Mesenchymal stem cell (in vitro differentiated cells and primary cell): ENCODE measurements around the gene RCN1.

Experiments used
- DNase-seq: peaks from one replicate; pipeline ENCODE4 v3.0.0-alpha.2; 2013
- H2AFZ ChIP-seq: one replicate; pipeline ENCODE4 v1.6.1; 2013; ENCODE audit warnings: low read depth, mild to moderate bottlenecking, control low read depth, inconsistent platforms, low read length, moderate library complexity
- H2AK5ac ChIP-seq: 2 replicates; pipeline ENCODE4 v1.6.1; 2013; ENCODE audit warnings: low read length, moderate library complexity, mild to moderate bottlenecking, inconsistent platforms; ENCODE audit not compliant: severe bottlenecking
- H2BK120ac ChIP-seq: one replicate; pipeline ENCODE4 v1.6.1; 2013; ENCODE audit warnings: low read depth, mild to moderate bottlenecking, inconsistent platforms, low read length, moderate library complexity
- H2BK12ac ChIP-seq, 2 experiments: one replicate each; pipeline ENCODE4 v1.6.1; 2013; ENCODE audit warnings: inconsistent platforms in 2 of 2, low read length in 2 of 2, mild to moderate bottlenecking in 2 of 2, moderate library complexity in 2 of 2, control low read depth in 1 of 2
- H2BK15ac ChIP-seq: one replicate; pipeline ENCODE4 v1.6.1; 2013; ENCODE audit warnings: mild to moderate bottlenecking, low read depth, inconsistent platforms; ENCODE audit not compliant: poor library complexity, severe bottlenecking
- H2BK5ac ChIP-seq: 2 replicates; pipeline ENCODE4 v1.6.1; 2013; ENCODE audit warnings: low read depth, mild to moderate bottlenecking, low read length, control low read depth, inconsistent platforms; ENCODE audit not compliant: poor library complexity, severe bottlenecking
- H3K14ac ChIP-seq, 2 experiments: one replicate each; pipeline ENCODE4 v1.6.1; 2013; ENCODE audit warnings: inconsistent platforms in 2 of 2, low read length in 2 of 2, control low read depth in 1 of 2, mild to moderate bottlenecking in 1 of 2, moderate library complexity in 1 of 2
- H3K18ac ChIP-seq, 2 experiments: one replicate each; pipeline ENCODE4 v1.6.1; 2013; ENCODE audit warnings: inconsistent platforms in 2 of 2, low read length in 2 of 2, control low read depth in 1 of 2, low read depth in 1 of 2, mild to moderate bottlenecking in 1 of 2
- H3K23ac ChIP-seq, 2 experiments: one replicate each; pipeline ENCODE4 v1.6.1; 2013; ENCODE audit warnings: inconsistent platforms in 2 of 2, low read length in 2 of 2, mild to moderate bottlenecking in 2 of 2, moderate library complexity in 2 of 2, control low read depth in 1 of 2
- H3K27ac ChIP-seq: 2 replicates; pipeline ENCODE4 v1.5.1; 2013; ENCODE audit warnings: mild to moderate bottlenecking, moderate library complexity, low read length, control low read depth, inconsistent platforms; ENCODE audit not compliant: poor library complexity, severe bottlenecking
- H3K27me3 ChIP-seq, 2 experiments: 2 replicates each; pipeline versions ENCODE4 v1.6.1 to v1.7.0; 2013; ENCODE audit warnings: low read length in 2 of 2, mild to moderate bottlenecking in 2 of 2, moderate library complexity in 2 of 2, control low read depth in 1 of 2, inconsistent platforms in 1 of 2; ENCODE audit not compliant: control insufficient read depth in 1 of 2, insufficient read depth in 1 of 2
- H3K36me3 ChIP-seq, 2 experiments: 2 replicates each; pipeline versions ENCODE4 v1.6.1 to v1.7.0; 2013; ENCODE audit warnings: low read length in 2 of 2, control low read depth in 1 of 2, inconsistent platforms in 1 of 2, low read depth in 1 of 2, mild to moderate bottlenecking in 1 of 2; ENCODE audit not compliant: insufficient read depth in 2 of 2, control insufficient read depth in 1 of 2
- H3K4ac ChIP-seq, 2 experiments: one replicate each; pipeline ENCODE4 v1.6.1; 2013; ENCODE audit warnings: inconsistent platforms in 2 of 2, low read length in 2 of 2, mild to moderate bottlenecking in 2 of 2, moderate library complexity in 2 of 2, control low read depth in 1 of 2, low read depth in 1 of 2
- H3K4me1 ChIP-seq: 2 replicates; pipeline ENCODE4 v1.6.1; 2013; ENCODE audit warnings: low read depth, low read length, control low read depth; ENCODE audit not compliant: control insufficient read depth, insufficient read depth
- H3K4me2 ChIP-seq: 2 replicates; pipeline ENCODE4 v1.6.1; 2013; ENCODE audit warnings: low read length, mild to moderate bottlenecking, inconsistent platforms; ENCODE audit not compliant: poor library complexity, severe bottlenecking
- H3K4me3 ChIP-seq, 2 experiments: 2 replicates each; pipeline versions ENCODE4 v1.5.1 to v1.7.0; 2013; ENCODE audit warnings: low read length in 2 of 2, mild to moderate bottlenecking in 2 of 2, control low read depth in 1 of 2, low read depth in 1 of 2; ENCODE audit not compliant: insufficient read depth in 1 of 2
- H3K79me1 ChIP-seq: replicated peaks from 2 replicates; pipeline ENCODE4 v1.6.1; 2013; ENCODE audit warnings: mild to moderate bottlenecking, control low read depth, low read length, inconsistent platforms; ENCODE audit not compliant: poor library complexity, severe bottlenecking
- H3K9ac ChIP-seq: 2 replicates; pipeline ENCODE4 v1.7.0; 2013; ENCODE audit warnings: mild to moderate bottlenecking, low read length, moderate library complexity
- H3K9me3 ChIP-seq: 2 replicates; pipeline ENCODE4 v1.7.0; 2013; ENCODE audit warnings: mild to moderate bottlenecking, low read length; ENCODE audit not compliant: control insufficient read depth
- H4K8ac ChIP-seq: one replicate; pipeline ENCODE4 v1.6.1; 2013; ENCODE audit warnings: inconsistent platforms, mild to moderate bottlenecking, low read length, moderate library complexity
- H4K91ac ChIP-seq: one replicate; pipeline ENCODE4 v1.6.1; 2013; ENCODE audit warnings: mild to moderate bottlenecking, low read length, inconsistent platforms
- WGBS: methylation state at CpG from one replicate; pipeline ENCODE4 v1.1.7; 2013; ENCODE audit warnings: mixed read lengths; 5-methylcytosine and 5-hydroxymethylcytosine counted together

The RCN1 gene

GRCh38 chr11:32087597-32087996 lies 3.3 kb upstream of the RCN1 start:
- Histone ChIP-seq H3K4me1 (peaks cover 14% of the 10 kb centered on the region), H2BK120ac (no peak overlapping the region), H2BK5ac (no peak overlapping the region), H3K4ac (no peak overlapping the region), H3K9me3 (no peaks in the 10 kb centered on the region), H3K18ac (no peak overlapping the region), H3K9ac (peak overlapping the region; percentile 76), H3K27ac (peak overlapping the region; percentile 82), H3K14ac (no peak overlapping the region), H2BK15ac (no peak overlapping the region), H3K23ac (no peak overlapping the region), H3K27me3 (no peaks in the 10 kb centered on the region), H3K4me3 (peak overlapping the region in 1 of 2 experiments; percentile 59), H3K36me3 (no peaks in the 10 kb centered on the region), H4K91ac (no peak overlapping the region), H3K79me1 (no peaks in the 10 kb centered on the region), H2AK5ac (no peak overlapping the region), H4K8ac (no peak overlapping the region), H3K4me2 (peak overlapping the region; percentile 4), H2AFZ (no peak overlapping the region), H2BK12ac (peak overlapping the region in 1 of 2 experiments; percentile 48)
- DNase-seq: peak; percentile 76
- no CpG with 5 or more reads among the region's 1 CpG for WGBS

- H3K4me2 ChIP-seq: peak overlapping the region; percentile 4
- no peaks in the 10 kb centered on the region for H3K79me1 ChIP-seq
- peaks cover 17% of the 10 kb centered on the region for H3K4me1 ChIP-seq
- H3K9me3 ChIP-seq: no peaks in the 10 kb centered on the region
- peak overlapping the region; percentile 82 for H3K27ac ChIP-seq
- peak; percentile 81 for DNase-seq
- H2AFZ ChIP-seq: no peak overlapping the region
- peak overlapping the region; percentile 81 for H2AK5ac ChIP-seq
- H3K14ac ChIP-seq: no peak overlapping the region
- H2BK5ac ChIP-seq: peak overlapping the region; percentile 57
- H2BK12ac ChIP-seq: peak overlapping the region; percentile 2 to 77
- 19% methylated on average over 4 of the region's 4 CpGs for WGBS
- no peak overlapping the region for H3K23ac ChIP-seq
- H3K9ac ChIP-seq: peak overlapping the region; percentile 76
- no peak overlapping the region for H2BK120ac ChIP-seq
- H4K91ac ChIP-seq: peak overlapping the region; percentile 0
- H2BK15ac ChIP-seq: no peak overlapping the region
- H4K8ac ChIP-seq: no peak overlapping the region
- H3K18ac ChIP-seq: peak overlapping the region in 1 of 2 experiments; percentile 40
- no peaks in the 10 kb centered on the region for H3K27me3 ChIP-seq
- H3K4ac ChIP-seq: peak overlapping the region; percentile 61 to 65
- H3K4me3 ChIP-seq: peak overlapping the region in 1 of 2 experiments; percentile 59
- H3K36me3 ChIP-seq: no peaks in the 10 kb centered on the region
Observed at GRCh38 chr11:32088117-32088941, 2.5 kb upstream of the RCN1 start.

GRCh38 chr11:32092581-32093170 lies 1.8 kb downstream of the RCN1 start:
- Histone ChIP-seq H3K27ac (no peak overlapping the region), H3K9me3 (no peaks in the 10 kb centered on the region), H3K4me3 (peak overlapping the region; percentile 76 to 82), H3K4me2 (peak overlapping the region; percentile 59), H3K23ac (no peak overlapping the region), H4K91ac (no peak overlapping the region), H3K18ac (no peak overlapping the region), H4K8ac (no peak overlapping the region), H3K27me3 (no peaks in the 10 kb centered on the region), H3K14ac (peak overlapping the region in 1 of 2 experiments; percentile 4), H2BK120ac (no peak overlapping the region), H3K4me1 (peaks cover 22% of the 10 kb centered on the region), H2BK5ac (no peak overlapping the region), H2BK12ac (no peak overlapping the region), H3K79me1 (peaks cover 14% of the 10 kb centered on the region), H2AFZ (no peak overlapping the region), H3K36me3 (peaks cover 3 to 14% of the 10 kb centered on the region in 2 experiments), H3K9ac (peak overlapping the region; percentile 94), H2AK5ac (peak overlapping the region; percentile 6), H3K4ac (no peak overlapping the region), H2BK15ac (no peak overlapping the region)
- DNase-seq: no peak
- WGBS: 83% methylated on average over 4 of the region's 4 CpGs

- H3K4ac ChIP-seq: no peak overlapping the region
Observed at GRCh38 chr11:32094923-32095322, 4.0 kb downstream of the RCN1 start.

More at GRCh38 chr11:32094923-32095322, 4.0 kb downstream of the RCN1 start:
- 95% methylated on average over 1 of the region's 1 CpG for WGBS
- Histone ChIP-seq H3K4me3 (no peak overlapping the region), H3K18ac (no peak overlapping the region), H2BK12ac (no peak overlapping the region), H3K27ac (no peak overlapping the region), H3K4me2 (no peak overlapping the region), H3K9me3 (no peaks in the 10 kb centered on the region), H3K4me1 (peaks cover 15% of the 10 kb centered on the region), H3K14ac (no peak overlapping the region), H2BK120ac (no peak overlapping the region), H3K9ac (no peak overlapping the region), H3K36me3 (peaks cover 15 to 35% of the 10 kb centered on the region in 2 experiments), H2BK5ac (no peak overlapping the region), H3K27me3 (no peaks in the 10 kb centered on the region), H3K79me1 (peaks cover 28% of the 10 kb centered on the region), H2AFZ (no peak overlapping the region), H3K23ac (no peak overlapping the region), H4K91ac (no peak overlapping the region), H2AK5ac (no peak overlapping the region), H2BK15ac (no peak overlapping the region), H4K8ac (no peak overlapping the region)
- peak; percentile 59 for DNase-seq
